ENCODE data around the gene CX3CR1.
"Not testable (repeated sequence)": the region's sequence is repeated elsewhere in the genome, so short reads cannot be mapped to it uniquely, and the experiment has no call there.

The CX3CR1 gene

DNA sequence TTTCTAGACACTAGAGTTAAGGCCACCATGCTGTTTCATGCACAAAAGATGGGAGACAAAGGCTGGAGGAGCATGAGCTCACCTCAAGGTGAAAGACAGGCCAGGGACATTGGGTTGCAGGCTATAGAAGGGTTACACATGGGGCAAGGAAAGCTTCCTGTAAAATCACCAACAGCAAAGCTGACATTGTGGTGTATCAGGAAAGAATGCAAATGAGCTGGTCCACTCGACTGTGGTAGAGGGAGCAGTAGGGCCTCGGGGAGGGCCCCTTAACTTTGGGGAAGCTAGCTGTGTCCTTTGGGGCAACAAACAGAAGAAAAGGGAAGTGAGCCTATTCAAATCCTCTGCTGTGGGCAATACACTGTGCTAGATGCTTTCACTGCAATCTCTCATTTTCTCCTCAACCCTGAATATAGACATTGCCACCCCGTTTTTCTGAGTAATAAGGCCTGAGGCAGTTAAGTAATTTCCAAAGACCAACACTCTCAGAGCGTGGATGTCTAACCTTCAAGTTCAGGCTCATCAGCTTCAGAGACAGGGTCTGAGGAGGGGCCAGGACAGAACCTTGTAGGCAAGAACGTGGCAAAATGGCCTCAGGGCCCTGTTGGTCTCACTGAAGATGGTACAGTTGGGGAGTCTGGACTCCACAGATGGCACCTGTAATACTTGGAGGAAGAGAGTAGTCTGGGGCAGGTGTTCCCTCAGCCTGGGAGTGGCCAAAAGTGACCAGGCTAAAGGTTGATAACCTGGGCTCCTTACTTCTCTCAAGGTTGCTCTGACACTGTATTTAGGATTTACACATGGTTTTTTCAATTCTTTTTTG is 24.1 kb downstream of the CX3CR1 start:
- Mint-ChIP-seq H3K4me1 (peaks cover 76% of the 10 kb centered on the region), H3K4me3 (peak overlapping the region; percentile 9), H3K36me3 (ENCODE audit: insufficient read depth) (peaks cover 2% of the 10 kb centered on the region), H3K27me3 (no peaks in the 10 kb centered on the region), H3K9me3 (no peaks in the 10 kb centered on the region), H3K27ac (ENCODE audit: low read depth) (peak overlapping the region; percentile 82)
- ATAC-seq (replicated peaks; ENCODE audit: extremely low read depth, poor library complexity, severe bottlenecking) (peak; percentile 42), DNase-seq (ENCODE audit: low spot score in 2 of 2) (no peak)

DNA sequence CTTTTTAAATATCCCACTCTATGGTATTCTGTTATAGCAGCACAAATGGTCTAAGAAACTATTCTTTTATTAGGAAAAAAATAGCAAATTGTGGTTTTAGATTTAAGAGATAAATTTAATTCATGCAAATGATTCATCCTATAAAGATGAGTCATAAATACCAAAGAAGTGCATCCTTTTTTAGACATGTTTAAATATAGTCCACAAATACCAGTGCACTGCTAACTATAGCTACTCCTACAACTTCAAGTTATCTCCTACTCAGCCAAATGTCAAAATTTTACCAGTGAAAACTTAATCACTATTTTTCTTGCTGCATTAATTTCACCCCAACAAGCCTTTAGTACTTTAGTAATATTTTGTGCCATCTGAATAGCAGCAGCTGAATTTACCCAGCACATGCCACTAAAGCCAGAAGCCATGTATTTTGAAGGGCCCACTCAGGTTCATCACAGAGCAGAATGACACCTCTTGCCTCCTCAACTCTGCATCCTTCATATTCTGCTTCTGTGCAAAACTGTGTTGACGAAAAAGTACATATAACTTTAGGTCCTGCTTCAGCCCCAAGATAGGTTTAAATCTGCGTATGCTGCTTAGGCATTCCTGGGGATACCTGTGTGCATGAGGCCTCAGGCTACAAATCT is 24.9 kb downstream of the CX3CR1 start:
- H3K27me3 Mint-ChIP-seq: no peaks in the 10 kb centered on the region
- peak overlapping the region; percentile 9 for H3K4me3 Mint-ChIP-seq
- peak overlapping the region; percentile 82 for H3K27ac Mint-ChIP-seq (ENCODE audit: low read depth)
- peaks cover 79% of the 10 kb centered on the region for H3K4me1 Mint-ChIP-seq
- ATAC-seq (replicated peaks; ENCODE audit: extremely low read depth, poor library complexity, severe bottlenecking) (no peak), DNase-seq (ENCODE audit: low spot score in 2 of 2) (no peak)
- H3K9me3 Mint-ChIP-seq: no peaks in the 10 kb centered on the region
- peaks cover 2% of the 10 kb centered on the region for H3K36me3 Mint-ChIP-seq (ENCODE audit: insufficient read depth)

DNA sequence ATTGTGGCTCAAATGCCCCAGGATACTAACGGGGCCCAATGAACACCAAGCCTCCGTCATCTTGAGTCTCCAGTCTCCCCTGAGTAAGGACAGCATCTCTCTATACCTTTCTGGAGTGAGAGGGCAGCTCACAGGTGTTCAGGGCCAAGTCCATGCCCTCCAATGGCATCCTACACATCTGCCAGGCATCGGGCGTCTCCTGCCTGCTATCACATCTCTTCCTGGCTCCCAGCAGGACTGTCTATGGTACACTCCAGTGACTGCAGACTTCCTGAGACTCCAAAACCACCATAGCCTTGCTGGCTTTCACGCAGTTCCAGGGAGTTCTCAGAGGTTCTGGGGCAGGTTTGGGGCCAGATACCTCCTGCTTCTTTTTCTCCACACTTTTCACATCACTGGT is 28.3 kb downstream of the CX3CR1 start:
- peak overlapping the region; percentile 1 for H3K27ac Mint-ChIP-seq (ENCODE audit: low read depth)
- DNase-seq (ENCODE audit: low spot score in 2 of 2) (no peak), ATAC-seq (replicated peaks; ENCODE audit: extremely low read depth, poor library complexity, severe bottlenecking) (no peak)
- H3K36me3 Mint-ChIP-seq (ENCODE audit: insufficient read depth): peaks cover 1% of the 10 kb centered on the region
- H3K27me3 Mint-ChIP-seq: no peaks in the 10 kb centered on the region
- H3K4me1 Mint-ChIP-seq: peaks cover 63% of the 10 kb centered on the region
- no peaks in the 10 kb centered on the region for H3K9me3 Mint-ChIP-seq
- no peak overlapping the region for H3K4me3 Mint-ChIP-seq

DNA sequence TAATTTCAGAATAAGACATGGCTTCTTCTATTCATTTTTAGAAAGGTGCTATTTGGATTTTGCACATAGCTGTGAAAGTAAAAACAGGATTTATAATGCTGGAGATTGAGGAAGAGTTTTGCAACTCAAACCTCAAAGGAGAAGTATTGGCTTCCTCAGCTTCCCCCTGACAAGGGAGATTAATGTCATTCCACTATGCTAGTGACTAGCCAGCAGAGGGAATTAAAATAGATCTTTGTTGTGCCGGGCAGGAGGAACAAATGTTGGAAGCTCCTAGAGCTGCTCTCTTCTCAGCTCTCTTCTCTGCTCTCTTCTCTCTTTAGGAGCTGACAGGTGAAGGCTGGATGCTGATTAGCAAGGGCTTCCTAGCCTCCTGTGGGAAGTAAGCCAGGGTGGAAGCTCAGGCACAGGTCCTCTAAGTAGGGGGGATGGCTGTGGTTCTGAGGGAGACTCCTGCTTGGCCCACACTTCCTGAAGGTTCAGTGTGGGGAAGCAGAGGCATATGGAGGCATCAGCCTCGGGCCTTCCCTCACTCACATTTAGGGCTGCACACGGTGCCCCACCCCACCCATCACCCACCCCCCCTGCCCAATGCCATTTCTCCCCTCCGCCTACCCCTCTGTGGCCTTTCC is 29.6 kb downstream of the CX3CR1 start:
- peaks cover 50% of the 10 kb centered on the region for H3K4me1 Mint-ChIP-seq
- peak overlapping the region; percentile 61 for H3K27ac Mint-ChIP-seq (ENCODE audit: low read depth)
- H3K9me3 Mint-ChIP-seq: no peaks in the 10 kb centered on the region
- H3K4me3 Mint-ChIP-seq: no peak overlapping the region
- no peak for DNase-seq (ENCODE audit: low spot score in 2 of 2)
- ATAC-seq (replicated peaks; ENCODE audit: extremely low read depth, poor library complexity, severe bottlenecking): no peak
- no peaks in the 10 kb centered on the region for H3K27me3 Mint-ChIP-seq
- peaks cover 1% of the 10 kb centered on the region for H3K36me3 Mint-ChIP-seq (ENCODE audit: insufficient read depth)

DNA sequence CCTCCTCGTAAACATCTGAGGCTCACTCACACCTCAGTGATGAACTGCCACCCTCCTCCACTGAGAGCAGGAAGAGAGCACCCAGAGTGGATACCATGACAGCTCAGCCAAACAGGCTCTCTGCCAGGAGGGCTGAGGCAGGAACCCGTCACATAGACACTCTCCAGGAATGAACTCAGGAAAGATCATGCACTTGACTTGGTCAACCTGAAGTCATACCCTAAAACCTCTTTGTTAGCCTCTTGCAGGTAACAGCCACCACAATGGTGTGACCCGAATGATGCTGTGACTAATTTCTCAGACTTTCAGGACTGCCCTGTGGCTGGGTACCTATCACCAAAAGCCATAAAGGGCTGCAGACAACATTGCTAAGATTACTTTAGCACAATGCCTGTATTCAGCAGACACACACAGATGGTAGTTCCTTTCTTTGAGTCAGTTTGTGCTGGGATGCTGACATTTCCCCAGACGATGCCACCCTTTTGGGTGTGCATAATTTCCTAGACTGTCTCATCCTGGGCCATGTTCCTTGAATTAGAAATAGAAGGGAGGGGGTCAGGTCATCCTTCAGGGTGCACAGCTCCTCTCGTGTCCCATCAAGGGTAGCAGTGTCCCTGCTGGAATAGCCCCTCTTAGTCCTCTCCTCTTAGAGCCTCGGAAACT is 30.3 kb downstream of the CX3CR1 start:
- peak overlapping the region; percentile 61 for H3K27ac Mint-ChIP-seq (ENCODE audit: low read depth)
- DNase-seq (ENCODE audit: low spot score in 2 of 2) (no peak), ATAC-seq (replicated peaks; ENCODE audit: extremely low read depth, poor library complexity, severe bottlenecking) (peak; percentile 89)

DNA sequence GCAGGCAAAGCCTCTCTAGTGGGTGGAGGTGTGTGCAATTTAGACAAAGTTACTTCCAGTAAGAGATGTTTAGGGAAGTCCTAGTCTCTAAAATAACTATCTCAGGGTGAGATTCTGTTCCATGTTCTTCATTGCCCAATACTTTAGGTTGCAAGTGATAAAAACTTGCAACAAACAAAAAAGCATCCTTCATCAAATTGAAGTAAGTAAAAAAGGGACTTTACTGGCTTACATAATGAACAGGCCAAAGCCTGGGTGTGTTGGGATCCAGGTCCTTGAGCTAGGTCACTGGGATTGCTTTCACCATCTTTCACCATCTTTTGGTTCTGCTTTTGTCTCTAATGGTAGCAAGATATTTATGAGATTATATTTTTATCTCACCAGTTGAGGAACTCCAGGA is 38.3 kb downstream of the CX3CR1 start:
- Mint-ChIP-seq H3K36me3 (ENCODE audit: insufficient read depth) (peaks cover 2% of the 10 kb centered on the region), H3K27ac (ENCODE audit: low read depth) (no peak overlapping the region), H3K4me3 (no peak overlapping the region), H3K9me3 (peaks cover 9% of the 10 kb centered on the region), H3K27me3 (no peaks in the 10 kb centered on the region), H3K4me1 (peaks cover 36% of the 10 kb centered on the region)
- ATAC-seq (replicated peaks; ENCODE audit: extremely low read depth, poor library complexity, severe bottlenecking) (no peak), DNase-seq (ENCODE audit: low spot score in 2 of 2) (no peak)

More for the DNA sequence above, 30.3 kb downstream of the CX3CR1 start:
- Mint-ChIP-seq H3K4me1 (peaks cover 45% of the 10 kb centered on the region), H3K9me3 (no peaks in the 10 kb centered on the region), H3K27me3 (no peaks in the 10 kb centered on the region), H3K36me3 (ENCODE audit: insufficient read depth) (peaks cover 1% of the 10 kb centered on the region), H3K4me3 (peak overlapping the region; percentile 27)

DNA sequence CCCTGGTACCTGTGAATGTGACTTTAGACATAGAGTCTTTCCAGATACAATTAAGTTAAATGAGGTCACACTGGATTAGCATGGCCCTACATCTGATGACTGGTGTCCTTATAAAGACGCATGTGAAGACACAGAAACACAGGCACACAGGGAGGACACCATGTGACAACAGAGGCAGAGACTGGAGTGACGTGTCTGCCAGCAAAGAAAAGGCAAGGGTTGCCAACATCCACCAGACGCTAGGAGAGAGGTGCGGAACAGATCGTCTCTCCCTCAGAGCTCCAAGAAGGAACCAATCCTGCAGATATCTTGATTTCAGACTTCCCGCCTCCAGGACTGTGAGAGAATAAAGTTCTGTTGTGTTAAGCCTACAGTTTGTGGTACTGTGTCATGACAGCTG is 42.8 kb downstream of the CX3CR1 start:
- H3K4me3 Mint-ChIP-seq: no peak overlapping the region
- H3K27me3 Mint-ChIP-seq: no peaks in the 10 kb centered on the region
- no peak overlapping the region for H3K27ac Mint-ChIP-seq (ENCODE audit: low read depth)
- DNase-seq (ENCODE audit: low spot score in 2 of 2): no peak
- H3K36me3 Mint-ChIP-seq (ENCODE audit: insufficient read depth): peaks cover 2% of the 10 kb centered on the region
- H3K9me3 Mint-ChIP-seq: no peaks in the 10 kb centered on the region
- H3K4me1 Mint-ChIP-seq: peaks cover 65% of the 10 kb centered on the region
- ATAC-seq (replicated peaks; ENCODE audit: extremely low read depth, poor library complexity, severe bottlenecking): no peak

DNA sequence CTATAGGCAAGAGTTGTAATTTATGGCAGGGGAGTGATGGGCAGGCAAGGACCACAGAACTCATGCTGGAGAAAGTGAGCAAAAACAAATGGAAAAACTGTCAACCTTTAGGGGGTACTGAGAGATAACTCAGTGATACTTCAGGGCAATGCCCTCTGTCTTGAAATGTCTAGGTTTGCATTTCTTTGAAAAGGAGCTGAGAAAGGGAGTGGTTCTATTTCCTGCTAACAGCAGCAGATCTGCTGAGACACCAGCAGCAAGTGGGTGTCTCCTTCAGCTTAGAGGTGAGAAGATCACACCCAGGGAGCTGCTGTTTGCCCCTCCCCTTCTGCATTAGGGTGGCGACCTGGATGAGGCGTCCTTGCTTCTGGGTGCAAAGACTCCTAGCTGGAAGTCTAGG is 45.2 kb downstream of the CX3CR1 start:
- Mint-ChIP-seq H3K4me3 (peak overlapping the region; percentile 60), H3K4me1 (peaks cover 67% of the 10 kb centered on the region), H3K9me3 (no peaks in the 10 kb centered on the region), H3K27me3 (no peaks in the 10 kb centered on the region), H3K36me3 (ENCODE audit: insufficient read depth) (peaks cover 2% of the 10 kb centered on the region), H3K27ac (ENCODE audit: low read depth) (peak overlapping the region; percentile 86)
- ATAC-seq (replicated peaks; ENCODE audit: extremely low read depth, poor library complexity, severe bottlenecking) (peak; percentile 98), DNase-seq (ENCODE audit: low spot score in 2 of 2) (peak in 1 of 2 donors; percentile 31)

DNA sequence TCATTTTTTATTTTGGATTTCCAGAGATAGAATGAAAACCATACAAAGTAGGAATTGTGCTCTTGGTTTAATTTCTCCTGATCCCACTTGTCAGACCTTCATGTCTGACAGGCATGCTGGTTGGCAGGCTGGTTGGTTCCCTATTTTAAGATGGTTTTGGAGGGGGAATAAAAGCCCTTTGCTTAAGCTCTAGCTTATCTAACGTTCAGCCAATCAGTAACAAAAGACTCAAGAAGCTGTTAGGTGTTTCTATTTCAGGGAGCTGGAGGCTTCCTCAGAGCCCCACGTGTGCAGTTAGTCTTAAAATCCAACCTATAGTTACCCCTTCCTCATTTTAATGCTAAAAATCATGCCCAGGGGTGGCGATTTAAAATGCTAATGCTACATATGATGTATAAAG is 47.0 kb downstream of the CX3CR1 start:
- Mint-ChIP-seq H3K4me1 (peaks cover 55% of the 10 kb centered on the region), H3K4me3 (peak overlapping the region; percentile 60), H3K27me3 (no peaks in the 10 kb centered on the region), H3K36me3 (ENCODE audit: insufficient read depth) (peaks cover 2% of the 10 kb centered on the region), H3K9me3 (no peaks in the 10 kb centered on the region), H3K27ac (ENCODE audit: low read depth) (peak overlapping the region; percentile 10)
- ATAC-seq (replicated peaks; ENCODE audit: extremely low read depth, poor library complexity, severe bottlenecking) (no peak), DNase-seq (ENCODE audit: low spot score in 2 of 2) (no peak)

DNA sequence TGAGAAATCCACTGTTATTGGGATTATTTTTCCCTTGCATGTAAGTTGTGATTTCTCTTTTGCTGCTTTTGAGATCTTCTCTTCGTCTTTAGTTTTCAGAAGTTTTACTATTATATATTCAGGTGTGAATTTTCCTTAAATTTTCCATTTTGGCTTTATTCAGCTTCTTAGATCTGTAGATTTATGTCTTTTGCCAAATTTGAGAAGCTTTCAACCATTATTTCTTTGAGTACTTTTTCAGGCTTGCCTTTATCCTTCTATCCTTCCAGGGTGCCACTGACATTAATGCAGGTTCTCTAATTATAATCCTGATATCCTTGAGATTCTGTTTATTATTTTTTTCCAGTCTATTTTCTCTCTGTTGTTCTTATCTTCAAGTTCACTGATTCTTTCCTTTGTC is 49.4 kb downstream of the CX3CR1 start:
- Mint-ChIP-seq H3K27ac (ENCODE audit: low read depth) (no peak overlapping the region), H3K4me1 (peaks cover 56% of the 10 kb centered on the region), H3K27me3 (no peaks in the 10 kb centered on the region), H3K36me3 (ENCODE audit: insufficient read depth) (no peaks in the 10 kb centered on the region), H3K4me3 (no peak overlapping the region), H3K9me3 (no peaks in the 10 kb centered on the region)
- no peak for ATAC-seq (replicated peaks; ENCODE audit: extremely low read depth, poor library complexity, severe bottlenecking)
- no peak for DNase-seq (ENCODE audit: low spot score in 2 of 2)

DNA sequence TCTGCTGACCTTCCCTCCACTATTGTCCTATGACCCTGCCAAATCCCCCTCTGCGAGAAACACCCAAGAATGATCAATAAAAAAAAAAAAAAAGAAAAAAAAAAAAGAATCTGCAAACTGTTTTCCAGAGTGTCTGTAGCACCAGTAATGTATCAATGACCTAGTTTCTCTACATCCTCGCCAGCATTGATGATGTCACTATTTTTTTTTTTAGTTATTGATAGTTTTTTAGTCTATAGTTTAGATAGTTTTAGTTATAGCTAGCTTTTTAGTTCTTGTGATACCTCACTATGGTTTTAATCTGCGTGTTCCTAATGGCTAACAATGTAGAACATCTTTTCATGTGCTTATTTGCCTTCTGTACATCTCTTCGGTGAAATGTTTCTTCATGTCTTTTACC is 51.3 kb downstream of the CX3CR1 start:
- no peaks in the 10 kb centered on the region for H3K27me3 Mint-ChIP-seq
- ATAC-seq (replicated peaks; ENCODE audit: extremely low read depth, poor library complexity, severe bottlenecking): no peak

DNA sequence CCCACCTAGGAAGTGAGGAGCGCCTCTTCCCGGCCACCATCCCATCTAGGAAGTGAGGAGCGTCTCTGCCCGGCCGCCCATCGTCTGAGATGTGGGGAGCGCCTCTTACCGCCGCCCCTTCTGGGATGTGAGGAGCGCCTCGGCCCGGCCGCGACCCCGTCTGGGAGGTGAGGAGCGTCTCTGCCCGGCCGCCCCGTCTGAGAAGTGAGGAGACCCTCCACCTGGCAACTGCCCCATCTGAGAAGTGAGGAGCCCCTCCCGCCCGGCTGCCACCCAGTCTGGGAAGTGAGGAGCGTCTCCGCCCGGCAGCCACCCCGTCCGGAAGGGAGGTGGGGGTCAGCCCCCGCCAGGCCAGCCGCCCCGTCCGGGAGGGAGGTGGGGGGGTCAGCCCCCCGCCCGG is 52.2 kb downstream of the CX3CR1 start:
- not testable (repeated sequence) for H3K27me3 Mint-ChIP-seq; H3K27ac Mint-ChIP-seq (ENCODE audit: low read depth); H3K9me3 Mint-ChIP-seq; ATAC-seq (replicated peaks; ENCODE audit: extremely low read depth, poor library complexity, severe bottlenecking); H3K4me3 Mint-ChIP-seq; H3K36me3 Mint-ChIP-seq (ENCODE audit: insufficient read depth); DNase-seq (ENCODE audit: low spot score in 2 of 2)
- peaks cover 52% of the 10 kb centered on the region for H3K4me1 Mint-ChIP-seq

More for the DNA sequence above, 51.3 kb downstream of the CX3CR1 start:
- Mint-ChIP-seq H3K4me3 (no peak overlapping the region), H3K27ac (ENCODE audit: low read depth) (no peak overlapping the region), H3K9me3 (no peaks in the 10 kb centered on the region), H3K4me1 (peaks cover 50% of the 10 kb centered on the region), H3K36me3 (ENCODE audit: insufficient read depth) (no peaks in the 10 kb centered on the region)
- DNase-seq (ENCODE audit: low spot score in 2 of 2): no peak
